Measurements from ENCODE around the gene IRF9.

DNA sequence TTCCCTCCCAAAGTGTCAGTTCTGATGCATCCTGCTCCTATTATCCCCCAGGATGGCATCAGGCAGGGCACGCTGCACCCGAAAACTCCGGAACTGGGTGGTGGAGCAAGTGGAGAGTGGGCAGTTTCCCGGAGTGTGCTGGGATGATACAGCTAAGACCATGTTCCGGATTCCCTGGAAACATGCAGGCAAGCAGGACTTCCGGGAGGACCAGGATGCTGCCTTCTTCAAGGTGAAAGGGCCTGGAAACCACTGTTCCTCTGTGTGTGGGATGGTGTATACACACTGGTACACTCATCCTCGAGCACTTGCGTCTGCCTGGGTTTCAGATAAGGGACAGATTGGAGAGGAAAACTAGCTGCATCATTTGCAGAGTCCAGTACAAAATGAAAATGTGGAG lies 1.0 kb downstream of the IRF9 start:
- no peak for TF ChIP-seq POLR2A (IDR thresholded peaks at IDR 0.05)
- TF ChIP-seq, protein P1, sequence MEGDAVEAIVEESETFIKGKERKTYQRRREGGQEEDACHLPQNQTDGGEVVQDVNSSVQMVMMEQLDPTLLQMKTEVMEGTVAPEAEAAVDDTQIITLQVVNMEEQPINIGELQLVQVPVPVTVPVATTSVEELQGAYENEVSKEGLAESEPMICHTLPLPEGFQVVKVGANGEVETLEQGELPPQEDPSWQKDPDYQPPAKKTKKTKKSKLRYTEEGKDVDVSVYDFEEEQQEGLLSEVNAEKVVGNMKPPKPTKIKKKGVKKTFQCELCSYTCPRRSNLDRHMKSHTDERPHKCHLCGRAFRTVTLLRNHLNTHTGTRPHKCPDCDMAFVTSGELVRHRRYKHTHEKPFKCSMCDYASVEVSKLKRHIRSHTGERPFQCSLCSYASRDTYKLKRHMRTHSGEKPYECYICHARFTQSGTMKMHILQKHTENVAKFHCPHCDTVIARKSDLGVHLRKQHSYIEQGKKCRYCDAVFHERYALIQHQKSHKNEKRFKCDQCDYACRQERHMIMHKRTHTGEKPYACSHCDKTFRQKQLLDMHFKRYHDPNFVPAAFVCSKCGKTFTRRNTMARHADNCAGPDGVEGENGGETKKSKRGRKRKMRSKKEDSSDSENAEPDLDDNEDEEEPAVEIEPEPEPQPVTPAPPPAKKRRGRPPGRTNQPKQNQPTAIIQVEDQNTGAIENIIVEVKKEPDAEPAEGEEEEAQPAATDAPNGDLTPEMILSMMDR (IDR thresholded peaks at IDR 0.05): no peak
